GM12892 (cell line): ENCODE measurements around the gene NF1.

Source experiments
- POLR2A ChIP-seq: IDR thresholded peaks from 2 replicates; pipeline ENCODE4 v1.6.1; 2011; ENCODE audit warnings: low read depth, low read length, control low read depth
- POLR2AphosphoS5 ChIP-seq: IDR thresholded peaks from 2 replicates; pipeline ENCODE4 v1.6.1; 2011; ENCODE audit warnings: low read depth, low read length, control low read depth
- TAF1 ChIP-seq: IDR thresholded peaks from 2 replicates; pipeline ENCODE4 v1.6.1; 2011; ENCODE audit warnings: low read depth, mild to moderate bottlenecking, control low read depth, low read length, borderline replicate concordance

DNA sequence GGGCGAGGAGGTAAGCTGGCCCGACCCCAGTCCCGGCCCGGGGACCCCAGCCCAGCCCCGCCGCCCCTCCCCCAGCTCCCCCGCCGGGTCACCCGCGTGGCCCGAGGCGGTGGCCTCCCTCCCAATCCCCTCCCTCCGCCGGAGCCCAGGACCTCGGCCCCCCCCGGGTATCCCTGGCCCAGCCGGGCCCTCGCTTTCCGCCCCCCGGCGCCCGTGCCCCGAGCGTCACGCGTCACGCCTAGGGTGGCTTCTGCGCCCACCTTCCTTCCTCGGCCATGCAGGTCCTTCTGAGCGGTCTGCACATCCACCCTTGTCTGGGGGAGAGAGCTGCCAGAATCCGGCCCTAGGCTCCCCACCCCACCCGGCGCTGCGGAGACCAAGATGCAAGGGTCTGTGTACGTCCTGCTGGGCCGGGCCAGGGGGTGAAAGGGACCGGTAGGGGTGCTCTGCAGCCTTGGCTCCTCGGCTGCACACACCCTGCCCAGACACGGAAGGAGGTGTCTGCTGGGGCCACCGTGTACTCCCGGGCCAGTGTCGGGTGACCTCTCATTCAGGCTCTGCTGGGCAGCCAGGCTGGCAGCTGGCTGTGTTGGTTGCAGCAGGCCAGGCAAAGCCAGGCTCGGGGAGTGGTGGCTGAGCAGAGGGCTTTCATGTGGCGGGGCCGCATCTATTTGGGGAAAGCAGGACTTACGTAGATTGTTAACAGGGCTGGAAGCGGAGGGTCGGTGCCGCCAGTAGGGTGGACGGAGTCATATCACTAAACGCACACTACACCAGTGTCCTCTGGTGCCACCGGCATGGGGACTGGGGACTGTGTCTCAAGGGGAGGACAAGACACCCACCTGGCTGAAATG, 297.5 kb downstream of the NF1 start:
- TF ChIP-seq POLR2A, result no peak
- TF ChIP-seq POLR2AphosphoS5, result no peak
- TF ChIP-seq TAF1, result no peak
